GM18505 (cell line): ENCODE measurements around the gene CAPNS2.

Experiments
- ATAC-seq: cut with Tn5 transposase; IDR thresholded peaks from one replicate; pipeline ENCODE4 v1.9.1; 2021; ENCODE audit not compliant: unreplicated experiment
- POLR2A ChIP-seq: IDR thresholded peaks from 4 replicates; pipeline ENCODE4 v1.6.1; 2011; ENCODE audit warnings: borderline replicate concordance; ENCODE audit not compliant: insufficient read depth, insufficient read length; ENCODE audit errors: extremely low read depth

Gene CAPNS2

DNA sequence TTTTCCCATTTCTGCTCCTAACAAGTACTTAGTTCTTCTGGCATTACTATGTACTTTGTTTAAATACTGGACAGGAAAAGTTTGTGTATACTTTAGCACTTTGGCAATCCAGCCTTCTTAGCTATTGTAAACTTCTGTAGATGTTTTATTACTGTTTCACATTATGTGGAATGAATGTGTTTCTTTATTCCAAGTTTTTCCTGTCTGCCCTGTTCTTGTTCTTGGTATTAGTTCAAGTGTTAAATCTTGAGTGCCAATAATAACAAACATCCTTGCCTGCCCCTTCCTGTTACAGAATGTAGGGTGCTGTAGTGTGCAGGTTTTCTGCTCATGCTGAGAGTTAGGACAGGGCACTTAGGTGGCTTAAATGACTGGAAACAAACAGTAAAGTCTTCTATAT lies 7.3 kb upstream of the CAPNS2 start:
- no peak for ATAC-seq
- no peak for TF ChIP-seq POLR2A

DNA sequence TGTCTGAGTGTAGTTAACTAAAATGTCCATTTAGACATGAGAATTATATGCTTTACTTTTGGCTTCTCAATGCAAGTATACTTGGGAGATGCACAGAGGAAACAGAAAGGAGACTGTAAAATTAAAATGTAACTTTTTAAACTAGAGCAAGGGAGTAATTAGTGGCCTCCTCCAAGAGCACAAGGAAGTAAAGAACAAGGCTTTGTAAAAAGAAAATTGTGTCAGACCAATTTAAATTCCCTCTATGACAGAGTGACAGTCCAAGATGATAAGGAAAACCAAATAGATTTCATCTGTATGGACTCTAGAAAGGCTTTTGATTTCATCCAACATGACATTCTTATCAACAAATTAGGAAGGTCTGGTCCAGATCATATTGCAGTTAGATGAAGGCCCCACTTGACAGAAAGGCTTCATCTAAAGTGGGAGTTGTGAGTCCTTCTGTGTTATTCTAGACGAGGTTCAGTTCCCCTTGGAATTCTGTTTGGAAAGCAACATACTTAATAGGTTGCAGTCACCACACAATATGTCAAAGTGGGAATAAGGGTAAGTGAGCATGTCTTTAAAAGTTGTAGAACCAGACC lies 6.5 kb upstream of the CAPNS2 start:
- no peak for TF ChIP-seq POLR2A
- no peak for ATAC-seq

DNA sequence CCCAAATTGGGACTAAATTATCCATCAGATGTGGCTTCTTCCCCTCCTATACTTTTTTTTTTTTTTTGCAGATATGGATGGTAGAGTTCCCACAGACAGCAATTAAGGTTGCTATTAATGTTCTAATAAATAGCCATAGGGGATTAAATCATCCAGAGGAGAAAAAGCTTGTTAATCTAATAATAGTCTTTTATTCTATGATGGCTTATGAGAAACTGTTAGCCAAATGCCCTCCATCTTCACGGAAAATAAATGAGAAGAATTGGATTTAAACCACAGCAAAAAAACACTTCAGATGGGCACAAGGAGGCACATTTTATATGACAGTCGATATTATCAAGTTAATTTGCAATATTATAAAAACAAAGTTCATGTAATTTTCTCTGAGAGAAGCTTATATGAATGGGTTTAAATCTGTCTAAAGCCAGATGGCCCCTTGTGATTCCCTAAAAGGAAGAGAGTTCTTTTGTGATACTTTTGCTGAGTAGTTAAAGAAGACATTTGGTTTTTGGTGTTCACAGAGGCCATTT lies 5.1 kb upstream of the CAPNS2 start:
- ATAC-seq = no peak
- no peak for TF ChIP-seq POLR2A

DNA sequence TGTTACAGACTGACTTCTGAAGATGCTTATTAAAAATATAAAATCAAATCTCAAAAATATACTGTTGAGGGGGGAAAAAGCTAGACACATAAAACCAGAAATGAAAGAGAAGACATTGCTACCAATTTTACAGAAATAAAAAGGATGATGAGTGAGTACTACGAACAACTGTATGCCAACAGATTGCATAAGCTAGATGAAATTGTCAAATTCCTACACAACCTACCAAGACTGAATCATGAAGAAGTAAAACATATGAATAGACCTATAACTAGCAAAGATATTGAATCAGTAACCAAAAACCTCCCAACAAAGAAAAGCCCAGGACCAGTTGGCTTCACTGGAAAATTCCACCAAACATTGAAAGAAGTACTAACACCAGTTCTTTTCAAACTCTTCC lies 3.5 kb upstream of the CAPNS2 start:
- TF ChIP-seq POLR2A = no peak
- ATAC-seq = no peak

DNA sequence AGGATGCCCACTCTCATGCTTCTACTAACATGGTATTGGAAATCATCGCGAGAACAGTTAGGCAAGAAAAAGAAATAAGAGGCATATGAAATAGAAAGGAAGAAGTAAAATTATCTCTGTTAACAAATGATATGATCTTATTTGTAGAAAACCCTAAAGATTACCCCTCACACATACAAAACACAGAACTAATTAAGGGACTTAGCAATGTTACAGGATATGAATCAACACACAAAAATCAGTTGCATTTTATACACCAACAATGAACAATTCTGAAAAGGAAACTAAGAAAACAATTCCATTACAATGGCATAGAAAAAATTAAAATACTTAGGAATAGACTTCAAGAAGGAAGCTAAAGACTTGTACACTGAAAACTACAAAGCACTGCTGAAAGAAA lies 2.7 kb upstream of the CAPNS2 start:
- TF ChIP-seq POLR2A = no peak
- ATAC-seq = no peak

DNA sequence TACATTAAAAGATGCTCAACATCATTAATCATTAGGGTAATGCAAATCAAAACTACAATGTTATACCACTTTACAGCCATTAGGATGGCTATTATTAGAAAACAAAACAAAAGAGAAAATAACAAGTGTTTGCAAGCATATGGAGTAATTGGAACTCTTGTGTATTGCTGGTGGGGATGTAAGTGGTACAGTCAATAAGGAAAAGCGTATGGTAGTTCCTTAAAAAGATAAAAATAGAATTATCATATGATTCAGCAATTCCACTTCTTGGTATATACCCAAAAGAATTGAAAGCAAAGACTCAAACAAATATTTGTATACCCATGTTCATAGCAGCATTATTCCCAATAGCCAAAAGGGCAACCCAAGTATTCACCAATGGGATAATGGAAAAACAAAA lies 1.4 kb upstream of the CAPNS2 start:
- no peak for TF ChIP-seq POLR2A
- ATAC-seq = no peak

DNA sequence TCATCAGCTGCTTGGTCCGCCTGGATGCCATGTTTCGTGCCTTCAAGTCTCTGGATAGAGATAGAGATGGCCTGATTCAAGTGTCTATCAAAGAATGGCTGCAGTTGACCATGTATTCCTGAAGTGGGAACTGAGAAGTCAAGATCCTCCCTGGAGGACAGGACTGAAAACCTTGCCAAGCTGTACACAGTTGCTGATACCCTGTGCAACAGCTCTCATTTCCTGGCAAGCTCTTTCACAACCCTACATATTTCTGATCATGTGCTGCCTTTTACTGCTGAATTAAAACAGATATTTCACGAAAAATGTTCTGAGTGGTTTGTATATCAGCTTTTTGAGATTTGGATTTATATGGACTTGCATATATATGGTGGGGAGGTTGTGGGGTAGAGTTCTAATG lies 898 bp downstream of the CAPNS2 start:
- ATAC-seq = no peak

DNA sequence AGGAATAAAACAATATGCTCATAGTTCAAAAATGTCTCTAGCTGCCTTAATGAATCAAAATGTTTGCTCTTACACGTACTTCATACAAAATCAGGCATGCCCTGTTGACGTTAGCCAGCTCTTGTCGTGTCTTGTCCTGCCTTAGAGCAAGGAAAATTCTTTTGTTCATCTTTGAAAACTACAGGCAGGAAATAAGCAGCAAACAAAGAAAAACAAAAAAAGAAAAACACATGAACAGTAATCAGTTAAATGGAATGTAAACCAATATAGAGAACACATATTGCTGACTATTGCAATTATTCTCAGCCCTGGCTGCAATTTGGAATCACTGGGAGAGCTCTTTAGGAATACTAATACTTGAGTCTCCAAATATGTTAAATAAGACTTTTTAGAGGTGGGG lies 1.7 kb downstream of the CAPNS2 start:
- no peak for TF ChIP-seq POLR2A
- ATAC-seq = no peak

More for the DNA sequence above, 898 bp downstream of the CAPNS2 start:
- no peak for TF ChIP-seq POLR2A

DNA sequence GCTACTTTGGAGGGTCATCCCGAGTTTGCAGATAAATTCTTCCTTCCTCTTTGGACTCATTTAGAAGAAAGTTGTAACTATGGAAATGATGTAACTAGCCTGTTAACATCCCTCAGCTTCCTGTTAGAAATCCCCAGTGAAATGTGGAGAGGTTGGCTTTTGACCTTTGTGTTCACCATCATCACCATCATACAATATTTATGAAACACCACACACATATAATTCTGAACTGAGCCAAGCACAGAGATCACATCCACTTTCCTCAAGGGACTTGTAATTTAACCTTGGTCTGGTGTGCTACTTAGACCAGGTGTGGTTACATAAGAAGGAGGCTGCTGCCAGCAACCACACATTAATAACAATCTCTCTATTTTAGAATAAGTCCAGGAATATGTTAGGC lies 2.5 kb downstream of the CAPNS2 start:
- ATAC-seq = no peak
- no peak for TF ChIP-seq POLR2A

DNA sequence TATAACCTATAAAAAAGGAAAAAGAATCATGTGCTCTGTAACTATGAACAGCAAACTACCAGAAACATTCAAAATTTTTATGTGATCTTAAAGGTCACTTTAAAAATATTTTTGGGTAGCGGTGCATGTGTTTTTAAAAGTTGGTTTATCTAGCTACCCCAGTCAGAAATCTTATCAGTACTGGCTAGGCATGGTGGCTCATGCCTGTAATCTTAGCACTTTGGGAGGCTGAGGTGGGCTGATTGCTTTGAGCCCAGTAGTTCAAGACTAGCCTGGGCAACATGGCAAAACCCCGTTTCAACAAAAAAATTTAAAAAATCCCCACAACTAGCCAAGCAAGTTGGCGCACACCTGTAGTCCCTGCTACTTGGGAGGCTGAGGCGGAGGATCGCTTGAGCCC lies 3.7 kb downstream of the CAPNS2 start:
- ATAC-seq = no peak
- TF ChIP-seq POLR2A = no peak

DNA sequence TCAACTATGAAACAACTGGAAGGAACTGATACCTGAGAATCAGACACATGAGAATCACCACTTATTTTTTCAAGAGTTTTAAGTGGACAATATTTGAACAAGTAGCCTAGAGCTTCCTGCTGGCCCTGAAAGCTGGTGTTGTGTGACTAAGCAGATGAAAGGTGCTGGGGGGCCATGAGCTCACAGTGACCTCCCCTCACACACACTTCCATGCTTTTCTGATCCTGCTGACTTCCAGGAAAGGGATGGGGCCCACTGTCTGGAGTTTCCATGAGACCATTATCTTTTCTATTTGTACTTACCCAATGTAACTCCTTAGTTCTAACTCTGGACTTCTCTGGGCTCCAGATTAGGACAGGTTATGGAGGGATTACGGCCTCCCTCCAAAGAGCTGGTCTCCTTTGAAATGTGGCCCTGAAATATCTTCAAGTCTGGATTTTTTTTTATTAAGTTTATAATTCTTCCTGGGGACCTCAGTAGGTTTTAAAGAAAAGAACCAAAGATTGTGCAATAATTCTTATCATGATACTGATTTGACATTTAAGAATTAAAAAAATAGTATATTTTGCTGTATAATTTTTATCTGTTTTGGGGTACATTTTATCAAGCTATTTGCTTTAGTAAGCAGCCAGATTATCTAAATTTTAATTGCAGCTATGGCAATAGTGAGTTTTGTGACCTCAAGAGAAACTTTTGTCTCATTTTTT lies 4.9 kb downstream of the CAPNS2 start:
- no peak for TF ChIP-seq POLR2A

DNA sequence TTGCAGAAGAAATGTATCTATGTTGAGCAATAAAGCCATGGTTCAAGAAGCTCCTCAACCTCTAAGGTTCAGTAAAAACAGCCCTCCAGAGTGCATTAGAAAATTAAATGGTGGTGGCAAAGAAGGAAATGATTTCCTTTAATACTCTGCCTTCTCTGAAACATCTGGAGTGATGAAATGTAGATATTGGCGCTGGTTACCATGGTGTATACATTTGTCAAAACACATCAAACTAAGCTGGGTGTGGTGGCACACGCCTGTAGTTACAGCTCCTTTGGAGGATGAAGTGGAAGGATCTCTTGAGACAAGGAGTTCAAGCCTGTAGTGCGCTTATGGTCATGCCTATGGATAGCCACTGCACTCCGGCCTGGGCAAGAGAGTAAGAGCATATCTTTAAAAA lies 6.0 kb downstream of the CAPNS2 start:
- TF ChIP-seq POLR2A = no peak
- no peak for ATAC-seq

More for the DNA sequence above, 4.9 kb downstream of the CAPNS2 start:
- no peak for ATAC-seq

DNA sequence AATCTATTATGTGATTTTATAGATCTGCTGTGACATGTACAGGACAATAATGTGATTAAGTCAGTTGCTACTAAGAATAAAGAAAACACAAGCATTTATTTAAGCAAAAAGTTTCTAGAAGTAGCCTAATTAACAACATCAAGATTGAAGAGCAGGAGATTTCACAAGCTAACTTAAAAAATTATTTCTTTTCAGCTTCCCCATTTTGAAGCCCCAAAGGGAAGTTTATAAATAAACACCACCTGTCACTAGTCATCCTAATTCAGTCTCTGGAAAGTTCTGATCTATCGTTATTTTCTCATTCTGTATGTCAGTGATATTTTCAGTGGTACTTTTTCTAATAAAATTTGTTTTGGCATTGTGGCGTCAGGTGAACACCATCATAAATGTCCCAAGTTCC lies 8.3 kb downstream of the CAPNS2 start:
- TF ChIP-seq POLR2A = no peak

DNA sequence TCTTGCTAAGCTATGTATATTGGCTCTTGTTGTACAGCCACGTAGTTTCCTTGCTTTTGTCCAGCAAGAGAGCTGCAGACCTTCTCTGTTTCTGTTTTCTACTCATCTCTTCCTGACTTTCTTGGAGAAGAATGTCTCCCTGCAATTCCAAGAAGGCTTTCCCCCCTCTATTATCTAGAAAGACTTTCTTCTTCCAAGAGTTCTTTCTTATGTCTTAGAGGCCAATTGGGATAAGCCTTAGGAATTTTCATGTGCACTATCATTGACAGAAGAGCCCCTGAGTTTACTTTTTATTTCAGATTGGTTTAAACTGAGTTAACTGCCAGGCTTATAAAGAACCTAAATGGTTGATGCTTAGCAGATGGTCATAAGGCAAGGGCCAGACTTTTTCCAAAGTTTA lies 9.0 kb downstream of the CAPNS2 start:
- no peak for TF ChIP-seq POLR2A

More for the DNA sequence above, 8.3 kb downstream of the CAPNS2 start:
- no peak for ATAC-seq

More for the DNA sequence above, 9.0 kb downstream of the CAPNS2 start:
- ATAC-seq = no peak
